IMR-90 (cell line): ENCODE results near the gene NKAIN1. TPM values are rescaled to one million over a fixed set of nuclear protein-coding genes. Genes with fewer than 3 reads are reported as not detected.

Source experiments
- ATAC-seq: fragments of 200-7000 bp; cut with Tn5 transposase; 2 replicates; pipeline ENCODE4 v1.9.1; 2020; ENCODE audit warnings: low read depth, mild to moderate bottlenecking, moderate library complexity
- BruUV-seq: library from RNA; stranded (reverse); fragments of 400-500 nt; replicated peaks from 2 replicates; lab custom pipeline; 2021; lab: Mats Ljungman, UMichigan
- CTCF ChIA-PET: fragments of 300-600 bp; formaldehyde crosslinking; extraction: SDS; loops from one replicate; lab custom pipeline; 2021; ENCODE audit warnings: antibody characterized with exemption; lab: Yijun Ruan, JAX
- POLR2A ChIA-PET: fragments of 300-600 bp; sonication (Branson Sonifier 250); formaldehyde crosslinking; loops from one replicate; lab custom pipeline; 2022; ENCODE audit warnings: antibody characterized with exemption; ENCODE audit not compliant: unreplicated experiment; lab: Charles Lee
- DNase-seq: peaks from one replicate; pipeline ENCODE4 v3.0.0; 2013
- H2AFZ ChIP-seq: replicated peaks from 2 replicates; pipeline ENCODE3; 2013; ENCODE audit warnings: low read length, mild to moderate bottlenecking; ENCODE audit not compliant: poor library complexity
- H2AK5ac ChIP-seq: 2 replicates; pipeline ENCODE4 v1.6.1; 2013; ENCODE audit warnings: low read depth, low read length, inconsistent platforms
- H2AK9ac ChIP-seq: replicated peaks from 2 replicates; pipeline ENCODE3; 2013; ENCODE audit warnings: mild to moderate bottlenecking, low read depth, low read length, moderate library complexity; ENCODE audit not compliant: poor library complexity
- H2BK120ac ChIP-seq: 2 replicates; pipeline ENCODE4 v1.6.1; 2013; ENCODE audit warnings: low read depth, low read length, inconsistent platforms
- H2BK15ac ChIP-seq: 3 replicates; pipeline ENCODE4 v1.6.1; 2013; ENCODE audit warnings: low read depth, low read length, inconsistent platforms
- H2BK20ac ChIP-seq: 2 replicates; pipeline ENCODE4 v1.6.1; 2013; ENCODE audit warnings: low read depth, mild to moderate bottlenecking, inconsistent platforms, low read length, moderate library complexity
- H2BK5ac ChIP-seq: 2 replicates; pipeline ENCODE4 v1.6.1; 2013; ENCODE audit warnings: mild to moderate bottlenecking, low read depth, low read length, inconsistent platforms; ENCODE audit not compliant: poor library complexity, severe bottlenecking
- H3K14ac ChIP-seq: replicated peaks from 2 replicates; pipeline ENCODE4 v1.6.1; 2013; ENCODE audit warnings: low read depth, low read length, inconsistent platforms
- H3K18ac ChIP-seq: 2 replicates; pipeline ENCODE4 v1.6.1; 2013; ENCODE audit warnings: low read depth, low read length, control low read depth
- H3K23ac ChIP-seq: 2 replicates; pipeline ENCODE4 v1.6.1; 2013; ENCODE audit warnings: low read depth, low read length, inconsistent platforms
- H3K27ac ChIP-seq: 2 replicates; pipeline ENCODE4 v1.5.1; 2013; ENCODE audit warnings: mild to moderate bottlenecking, control low read depth, low read length; ENCODE audit not compliant: insufficient read depth
- H3K27me3 ChIP-seq: 2 replicates; pipeline ENCODE4 v1.6.1; 2013; ENCODE audit warnings: low read length; ENCODE audit not compliant: control insufficient read depth, insufficient read depth
- H3K36me3 ChIP-seq: 2 replicates; pipeline ENCODE4 v1.6.1; 2013; ENCODE audit warnings: low read length, mixed read lengths; ENCODE audit not compliant: control insufficient read depth, insufficient read depth
- H3K4ac ChIP-seq: 2 replicates; pipeline ENCODE4 v1.6.1; 2013; ENCODE audit warnings: low read depth, low read length, inconsistent platforms
- H3K4me1 ChIP-seq: 2 replicates; pipeline ENCODE4 v1.6.1; 2013; ENCODE audit warnings: low read length, mixed read lengths; ENCODE audit not compliant: control insufficient read depth, insufficient read depth
- H3K4me2 ChIP-seq: 2 replicates; pipeline ENCODE4 v1.6.1; 2013; ENCODE audit warnings: low read depth, mild to moderate bottlenecking, control low read depth, low read length, moderate library complexity
- H3K4me3 ChIP-seq: 2 replicates; pipeline ENCODE4 v1.5.1; 2013; ENCODE audit warnings: low read depth, mild to moderate bottlenecking, control low read depth, low read length, moderate library complexity; ENCODE audit not compliant: insufficient read depth
- H3K56ac ChIP-seq: 2 replicates; pipeline ENCODE4 v1.6.1; 2013; ENCODE audit warnings: low read length, inconsistent platforms; ENCODE audit not compliant: insufficient read depth; ENCODE audit errors: extremely low read depth
- H3K79me1 ChIP-seq, 2 experiments: 2 replicates each; pipeline ENCODE4 v1.6.1; 2013; ENCODE audit warnings: low read length in 2 of 2, inconsistent platforms in 1 of 2, low read depth in 1 of 2
- H3K9ac ChIP-seq: 2 replicates; pipeline ENCODE4 v1.6.1; 2013; ENCODE audit warnings: low read depth, low read length, control low read depth
- H3K9me1 ChIP-seq: 2 replicates; pipeline ENCODE4 v1.6.1; 2013; ENCODE audit warnings: low read length, inconsistent platforms; ENCODE audit not compliant: insufficient read depth
- H3K9me3 ChIP-seq: 2 replicates; pipeline ENCODE4 v1.6.1; 2013; ENCODE audit warnings: low read length; ENCODE audit not compliant: control insufficient read depth, insufficient read depth
- H4K20me1 ChIP-seq: 2 replicates; pipeline ENCODE4 v1.6.1; 2013; ENCODE audit warnings: low read length, inconsistent platforms; ENCODE audit not compliant: insufficient read depth
- H4K5ac ChIP-seq: 2 replicates; pipeline ENCODE4 v1.6.1; 2013; ENCODE audit warnings: mild to moderate bottlenecking, low read depth, low read length, control low read depth
- H4K8ac ChIP-seq, 2 experiments: 2 replicates each; pipeline ENCODE4 v1.6.1; 2013; ENCODE audit warnings: low read depth in 2 of 2, low read length in 2 of 2, control low read depth in 1 of 2, inconsistent platforms in 1 of 2
- H4K91ac ChIP-seq: 2 replicates; pipeline ENCODE4 v1.6.1; 2013; ENCODE audit warnings: low read depth, low read length, inconsistent platforms; ENCODE audit not compliant: insufficient read depth
- BHLHE40 ChIP-seq: fragments of 150-350 bp; IDR thresholded peaks from 2 replicates; pipeline ENCODE4 v1.6.1; 2016; ENCODE audit warnings: mild to moderate bottlenecking, low read depth, low read length
- CHD1 ChIP-seq: IDR thresholded peaks from 2 replicates; pipeline ENCODE4 v1.6.1; 2012; ENCODE audit warnings: low read depth, low read length, improper control_type of control experiment
- WGBS, 2 experiments: methylation state at CpG; one replicate each; pipeline versions ENCODE4 v1.1.5 to v1.1.7; 2013; ENCODE audit warnings: missing lambda C conversion rate in 2 of 2; ENCODE audit not compliant: insufficient read length in 1 of 2; ENCODE audit errors: extremely low coverage in 2 of 2; 5-methylcytosine and 5-hydroxymethylcytosine counted together
- dilution Hi-C: fragments of 300-500 bp; cut with HindIII; formaldehyde crosslinking; loops from one replicate; pipeline ENCODE4 v1.14.3; 2018; ENCODE audit warnings: low sequenced_read_pairs; ENCODE audit not compliant: unreplicated experiment
- in situ Hi-C: fragments of 300-500 bp; cut with MboI; formaldehyde crosslinking; loops from 3 replicates; pipeline ENCODE4 v1.14.3; 2019; ENCODE audit warnings: low sequenced_read_pairs, inconsistent platforms, mixed read lengths
- intact Hi-C: fragments of 100-400 bp; cut with micrococcal nuclease; formaldehyde crosslinking; loops from 2 replicates; pipeline ENCODE4 v1.10.0; 2022
- polyA plus RNA-seq, 3 experiments: library from polyadenylated mRNA; depleted of rRNA; stranded (reverse); fragments of >200 nt; gene quantifications; 2 replicates each; pipeline ENCODE4 v1.2.3, GENCODE V29; 2012; ENCODE audit warnings: low replicate concordance in 1 of 3
- total RNA-seq: library from RNA; depleted of rRNA; stranded (reverse); fragments of >200 nt; gene quantifications from 2 replicates; pipeline ENCODE4 v1.2.3, GENCODE V29; 2012

NKAIN1 gene
- total and polyA plus RNA-seq, 2 of the 4 experiments (the other 2 are of a cell fraction), result under 0.01 to 0.09 TPM

- H2AK9ac ChIP-seq, result no peak overlapping the region
- H2BK5ac ChIP-seq, result no peak overlapping the region
- no peak overlapping the region for H3K14ac ChIP-seq
- POLR2A ChIA-PET, result interaction anchor here (0.6 kb wide), 1 partner anchor 123 kb away, joined by 9 read pairs; no protein-coding TSS in a partner anchor
- H3K27me3 ChIP-seq, result no peaks in the 10 kb centered on the region
- no peaks in the 10 kb centered on the region for H3K4me1 ChIP-seq
- no peaks in the 10 kb centered on the region; a peak in 1 of 4 replicates for H3K79me1 ChIP-seq
- H3K4me2 ChIP-seq, result no peak overlapping the region
- no peaks in the 10 kb centered on the region for H4K20me1 ChIP-seq
- no peak overlapping the region for H3K9ac ChIP-seq
- no peak overlapping the region for H2BK120ac ChIP-seq
- H2BK15ac ChIP-seq, result no peak overlapping the region
- intact Hi-C loops (no loop called here), in situ Hi-C loops (no loop called here), dilution Hi-C loops (no loop called here)
- DNase-seq (no peak), ATAC-seq (no peak)
- H2AK5ac ChIP-seq, result no peak overlapping the region
- H4K8ac ChIP-seq, result no peak overlapping the region
- H2BK20ac ChIP-seq, result no peak overlapping the region
- H4K5ac ChIP-seq, result no peak overlapping the region
- CTCF ChIA-PET, result interaction anchor here (0.7 kb wide), 1 partner anchor 848 kb away, joined by 3 read pairs; no protein-coding TSS in a partner anchor
- H3K4me3 ChIP-seq, result no peak overlapping the region
- no peak overlapping the region for H3K4ac ChIP-seq
- no peak for TF ChIP-seq CHD1
- TF ChIP-seq BHLHE40, result no peak
- H3K9me1 ChIP-seq, result no peaks in the 10 kb centered on the region; the same call in 1 of the 2 replicates
- no peak overlapping the region for H3K27ac ChIP-seq
- H3K36me3 ChIP-seq, result peaks cover 25% of the 10 kb centered on the region
- BruUV-seq, result no TSS peak
- no CpG with 5 or more reads among the region's 3 CpGs for WGBS, 2 experiments
- H3K56ac ChIP-seq, result no peak overlapping the region
- H3K23ac ChIP-seq, result no peak overlapping the region
- no peak overlapping the region for H3K18ac ChIP-seq
- H4K91ac ChIP-seq, result no peak overlapping the region
- no peak overlapping the region for H2AFZ ChIP-seq
- H3K9me3 ChIP-seq, result no peaks in the 10 kb centered on the region
Observed at GRCh38 chr1:31261916-31262315, 22.2 kb upstream of the NKAIN1 start.
